Measurements from ENCODE around the gene GPC1.

- TF ChIP-seq TAF1 (IDR thresholded peaks at IDR 0.05; ENCODE audit: borderline replicate concordance, insufficient read depth, low read length) (no peak), POLR2AphosphoS5 (IDR thresholded peaks at IDR 0.05; ENCODE audit: low read depth, low read length) (no peak), REST (IDR thresholded peaks at IDR 0.05; ENCODE audit: insufficient read depth in 1 of 2, low read depth in 2 of 2, low read length in 2 of 2) (no peak), SIN3A (IDR thresholded peaks at IDR 0.05; ENCODE audit: borderline replicate concordance, insufficient read depth, low read length) (no peak), FOXP2 (optimal IDR thresholded peaks at IDR 0.05; ENCODE audit: borderline replicate concordance, extremely low read depth, extremely low read length, insufficient read depth) (no peak)
Measured at GRCh38 chr2:240437551-240437860, 2.0 kb downstream of the GPC1 start.

Data from PFSK-1 (cell line).